ENCODE results near the gene RDH16.
"Not testable (repeated sequence)": the region's sequence is repeated elsewhere in the genome, so short reads cannot be mapped to it uniquely, and the experiment has no call there.

RDH16 gene

DNA sequence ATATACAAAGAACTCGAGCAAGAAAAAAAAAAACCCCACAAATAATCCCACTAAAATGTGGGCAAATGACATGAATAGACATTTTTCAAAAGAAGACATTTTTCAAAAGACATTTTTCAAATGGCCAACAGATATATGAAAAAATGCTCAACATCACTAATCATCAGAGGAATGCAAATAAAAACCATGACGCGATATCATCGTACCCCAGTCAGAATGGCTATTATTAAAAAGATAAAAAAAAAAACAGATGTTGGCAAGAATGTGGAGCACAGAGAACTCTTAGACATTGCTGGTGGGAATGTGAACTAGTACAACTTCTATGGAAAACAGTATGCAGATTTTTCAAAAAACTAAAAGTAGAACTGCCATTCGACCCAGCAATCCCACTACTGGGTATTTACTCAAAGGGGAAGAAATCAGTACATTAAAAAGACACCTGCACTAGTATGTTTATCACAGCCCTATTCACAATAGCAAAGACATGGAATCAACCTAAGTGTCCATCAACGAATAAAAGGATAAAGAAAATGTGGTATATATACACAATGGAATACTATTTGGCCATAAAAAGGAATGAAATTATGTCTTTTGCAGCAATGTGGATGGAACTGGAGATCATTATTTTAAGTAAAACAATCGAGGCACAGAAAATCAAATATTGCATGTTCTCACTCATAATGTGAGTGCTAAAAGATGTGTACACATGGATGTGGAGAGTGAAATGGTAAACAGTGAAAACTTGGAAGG, 32.6 kb upstream of the RDH16 start:
- no peak for DNase-seq (ENCODE audit: low read depth in 2 of 2)

DNA sequence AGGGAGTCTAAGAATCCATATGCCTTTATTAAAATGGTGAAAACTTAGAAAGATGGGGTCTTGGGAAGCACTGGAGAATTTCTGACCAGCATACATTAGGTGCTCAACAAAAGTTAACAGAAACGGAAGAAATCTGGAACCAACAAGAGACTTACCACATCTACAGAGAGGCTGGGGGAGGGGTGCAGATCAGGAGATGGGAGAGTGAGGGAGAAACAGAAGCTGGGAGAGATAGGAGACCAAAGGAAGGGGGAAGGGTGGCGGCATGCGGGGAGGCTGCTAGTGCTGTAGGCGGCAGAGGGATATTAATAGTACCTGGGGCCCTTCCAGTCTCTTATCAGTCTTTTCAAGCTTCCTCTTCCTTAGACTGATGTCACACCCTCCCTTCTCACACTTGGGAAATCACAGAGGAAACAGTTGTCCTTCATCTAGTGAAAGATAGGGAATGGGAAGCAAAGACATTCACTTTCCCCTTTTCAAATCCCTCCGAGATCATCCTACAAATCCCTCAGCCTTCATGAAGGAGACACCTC, 30.9 kb upstream of the RDH16 start:
- DNase-seq (ENCODE audit: low read depth in 2 of 2) = no peak

DNA sequence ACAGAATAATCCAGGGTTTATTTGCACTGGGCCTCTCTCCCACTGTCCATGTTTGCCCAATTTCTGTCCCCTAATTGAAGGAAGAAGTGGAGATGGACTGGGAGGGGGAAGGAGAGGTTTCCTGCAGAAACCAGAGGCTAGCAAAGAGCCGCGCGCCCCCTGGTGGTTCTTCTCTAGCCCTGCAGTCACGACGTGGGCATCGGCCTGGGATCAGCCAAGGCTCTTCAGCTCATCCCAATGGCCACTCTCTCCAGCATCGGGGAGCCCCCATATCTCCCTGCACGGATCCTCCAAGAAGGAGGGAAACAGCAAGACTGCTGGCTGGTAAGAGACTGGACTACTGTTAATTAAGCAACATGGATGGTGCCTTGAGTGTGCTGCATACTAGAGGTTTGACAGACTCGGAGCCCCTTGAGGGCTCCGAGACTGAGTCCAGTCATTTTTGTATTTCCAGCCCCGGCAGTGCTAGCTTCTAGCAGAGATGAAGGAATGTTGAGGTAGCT, 30.2 kb upstream of the RDH16 start:
- DNase-seq (ENCODE audit: low read depth in 2 of 2) = peak; percentile 59 to 71

DNA sequence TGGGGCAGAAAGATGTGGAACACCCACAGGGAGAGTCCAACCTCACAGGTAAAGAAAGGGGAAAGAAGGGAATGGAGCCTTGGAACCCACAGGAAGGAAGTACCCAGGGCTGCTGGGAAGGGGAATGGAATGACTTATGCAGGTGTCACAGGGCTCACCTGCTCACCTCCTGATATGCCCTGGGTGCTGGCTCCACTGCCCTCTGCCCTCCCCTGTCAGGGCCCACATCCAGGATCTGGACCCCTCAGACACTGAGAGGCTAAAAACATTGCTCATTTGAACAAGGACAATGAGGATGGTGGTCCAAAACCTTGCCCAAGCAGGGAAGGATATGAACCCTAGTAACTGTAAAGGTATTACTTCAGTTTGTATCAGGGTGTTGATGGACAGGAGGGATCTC, 29.6 kb upstream of the RDH16 start:
- no peak for DNase-seq (ENCODE audit: low read depth in 2 of 2)

DNA sequence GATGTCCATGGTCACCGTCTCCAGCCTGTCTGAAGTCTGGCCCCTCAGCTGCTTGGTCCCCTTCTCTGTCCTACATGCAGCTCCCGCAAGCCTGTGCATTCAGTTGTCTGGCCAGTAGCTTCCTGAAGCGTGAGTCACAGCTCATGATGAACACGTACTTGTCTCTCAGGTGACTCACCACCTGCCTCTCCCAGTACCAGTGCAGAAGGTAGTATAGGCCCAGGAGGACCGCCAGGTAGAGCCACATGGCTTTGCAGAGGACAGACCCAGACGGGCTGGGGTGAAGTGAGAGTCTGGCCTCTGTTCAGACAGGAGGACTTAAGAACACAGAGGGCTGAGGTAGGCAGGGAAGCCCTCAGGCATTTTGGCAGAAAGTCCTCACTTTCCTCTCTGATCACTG, 28.3 kb upstream of the RDH16 start:
- not testable (repeated sequence) for DNase-seq (ENCODE audit: low read depth in 2 of 2)

DNA sequence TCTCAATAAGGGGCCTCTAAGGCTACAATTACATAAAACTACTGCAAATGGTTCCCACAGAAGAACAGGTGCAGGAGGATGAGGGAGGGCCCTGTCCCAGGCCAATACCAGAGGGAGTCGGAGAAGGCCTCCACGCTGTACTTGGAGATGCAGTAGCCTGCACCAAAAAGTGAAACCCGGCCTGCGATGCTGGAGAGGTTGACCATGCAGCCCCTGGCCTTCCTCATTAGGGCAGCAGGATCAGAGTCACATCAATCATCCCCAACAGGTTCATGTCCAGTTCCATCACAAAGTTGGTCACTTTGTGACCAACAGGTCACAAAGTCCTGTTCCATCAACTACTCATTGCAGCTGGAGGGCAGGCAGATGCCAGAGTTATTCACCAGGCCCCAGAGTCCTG, 26.0 kb upstream of the RDH16 start:
- DNase-seq (ENCODE audit: low read depth in 2 of 2) = no peak

DNA sequence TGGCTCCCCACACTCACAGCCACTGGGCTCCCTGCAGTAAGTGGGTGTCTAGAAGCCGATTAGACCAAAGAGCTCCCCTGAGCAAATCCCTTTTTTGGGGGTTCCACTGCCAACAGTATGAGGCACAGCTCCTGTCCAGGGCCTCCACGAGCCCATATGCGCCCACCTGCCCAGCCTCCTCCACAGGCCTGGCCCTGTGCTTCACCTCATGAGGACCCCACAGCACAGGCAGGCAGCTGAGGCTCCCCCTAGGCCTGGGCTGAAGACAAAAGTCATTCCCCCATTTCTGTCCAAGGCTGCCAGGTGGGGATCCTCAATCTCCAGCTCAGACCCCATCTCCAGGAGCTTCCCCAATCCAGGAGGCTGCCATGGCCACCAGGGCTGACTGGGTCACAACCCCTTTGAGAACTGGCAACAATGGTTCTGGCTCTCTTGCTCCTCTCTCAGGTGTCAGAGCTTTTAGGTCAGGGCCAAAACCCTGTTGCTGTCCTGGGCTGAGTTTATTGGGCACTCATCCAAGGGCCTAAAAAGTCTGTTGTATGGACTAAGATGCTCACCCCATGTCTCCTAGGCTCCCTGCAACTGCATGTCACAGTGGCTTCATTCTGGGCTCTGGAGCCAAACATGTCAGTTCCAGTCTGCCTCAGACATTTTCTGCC, 25.3 kb upstream of the RDH16 start:
- DNase-seq (ENCODE audit: low read depth in 2 of 2) = not testable (repeated sequence)

DNA sequence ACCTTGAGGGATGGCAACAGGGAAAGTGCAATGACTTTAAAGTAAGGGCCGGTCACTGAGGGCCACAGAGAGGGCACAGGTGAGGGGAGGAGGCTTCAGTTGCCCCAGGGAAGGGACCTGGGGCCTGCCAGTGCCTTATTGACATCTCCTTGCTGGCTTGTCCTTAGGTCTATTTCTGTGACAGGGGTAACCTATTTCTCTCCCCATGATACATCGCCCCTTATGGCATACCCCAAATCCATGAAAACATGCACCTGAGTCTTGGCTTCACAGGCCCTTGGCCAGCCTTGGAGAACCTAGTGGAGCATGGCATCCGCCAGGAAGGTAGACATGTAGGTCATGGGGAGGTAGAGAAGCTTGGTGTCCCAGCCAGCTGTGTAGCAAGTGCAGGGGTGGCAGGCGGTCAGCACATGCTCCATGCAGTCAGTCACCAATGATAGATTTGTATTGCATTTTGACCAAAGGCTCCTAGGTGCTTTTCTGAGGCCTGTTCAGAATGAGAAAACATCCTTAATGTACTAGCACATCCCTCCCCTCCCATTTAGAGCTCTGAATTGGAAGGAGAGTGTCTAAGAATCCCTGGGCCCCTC, 23.6 kb upstream of the RDH16 start:
- no peak for DNase-seq (ENCODE audit: low read depth in 2 of 2)

DNA sequence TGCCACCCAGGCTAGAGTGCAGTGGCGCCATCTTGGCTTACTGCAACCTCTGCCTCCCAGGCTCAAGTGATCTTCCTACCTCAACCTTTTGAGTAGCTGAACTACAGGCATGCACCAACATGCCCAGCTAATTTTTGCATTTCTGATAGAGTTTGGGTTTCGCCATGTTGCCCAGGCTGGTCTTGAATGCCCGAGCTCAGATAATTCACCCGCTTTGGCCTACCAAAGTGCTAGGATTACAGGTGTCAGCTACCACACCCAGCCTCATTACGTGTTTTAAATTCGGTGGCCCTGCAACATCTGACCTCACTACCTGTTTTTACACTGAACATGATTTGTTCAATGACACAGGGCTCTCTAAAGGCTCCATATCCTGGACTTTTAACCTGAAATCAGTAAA, 22.9 kb upstream of the RDH16 start:
- DNase-seq (ENCODE audit: low read depth in 2 of 2) = no peak

DNA sequence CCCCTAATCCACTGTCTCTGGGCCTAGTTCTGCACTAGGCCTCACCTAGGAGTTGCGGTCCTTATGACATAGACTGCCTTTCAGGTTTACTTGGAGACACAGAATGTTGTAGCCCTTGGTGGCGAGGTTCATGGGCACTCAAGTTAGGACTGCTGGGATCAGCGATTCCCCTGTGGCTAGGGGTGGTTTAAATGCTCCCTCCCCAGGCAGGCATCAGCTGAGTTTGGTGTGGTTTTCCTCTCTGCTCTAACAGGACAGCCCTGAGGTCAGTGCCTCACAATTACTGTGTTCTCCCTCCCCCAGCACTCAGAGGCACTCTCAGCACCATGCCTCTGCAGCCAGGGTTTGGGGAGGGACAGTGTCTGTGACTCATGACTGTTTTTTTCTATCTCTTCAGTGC, 22.2 kb upstream of the RDH16 start:
- no peak for DNase-seq (ENCODE audit: low read depth in 2 of 2)

DNA sequence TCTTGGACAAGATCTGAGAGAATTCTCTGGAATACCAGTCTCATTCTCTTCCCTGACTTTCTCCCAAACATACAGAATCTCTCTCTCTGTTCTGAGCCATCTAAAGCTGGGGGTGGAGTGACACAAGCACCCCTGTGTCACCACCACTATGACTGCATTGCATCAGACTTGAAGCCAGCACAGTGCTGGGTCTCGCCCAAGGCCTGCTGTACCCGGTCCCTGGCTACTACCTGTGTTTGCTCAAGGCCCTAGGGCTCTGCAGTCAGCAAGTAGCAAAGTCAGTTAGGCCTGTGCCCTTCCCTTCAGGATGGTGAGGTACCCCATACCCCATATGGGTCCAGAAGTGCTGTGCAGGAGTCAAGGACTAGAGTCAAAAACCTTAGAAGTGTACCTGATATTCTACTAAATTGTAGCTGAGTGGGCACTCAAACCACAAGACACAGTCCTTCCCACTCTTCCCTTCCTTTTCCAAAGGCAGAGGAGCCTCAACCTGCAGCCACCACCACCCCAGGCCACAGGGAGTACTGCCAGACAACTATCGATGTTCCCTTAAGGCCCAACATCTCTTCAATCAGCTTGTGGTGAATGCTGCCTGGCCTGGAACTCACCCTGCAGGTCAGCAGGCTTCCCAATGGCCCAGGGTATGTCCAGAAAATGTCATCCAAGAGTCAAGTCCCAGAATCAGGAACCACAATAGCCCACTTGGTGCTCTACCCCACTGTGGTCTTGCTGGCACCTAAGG, 21.2 kb upstream of the RDH16 start:
- no peak for DNase-seq (ENCODE audit: low read depth in 2 of 2)

DNA sequence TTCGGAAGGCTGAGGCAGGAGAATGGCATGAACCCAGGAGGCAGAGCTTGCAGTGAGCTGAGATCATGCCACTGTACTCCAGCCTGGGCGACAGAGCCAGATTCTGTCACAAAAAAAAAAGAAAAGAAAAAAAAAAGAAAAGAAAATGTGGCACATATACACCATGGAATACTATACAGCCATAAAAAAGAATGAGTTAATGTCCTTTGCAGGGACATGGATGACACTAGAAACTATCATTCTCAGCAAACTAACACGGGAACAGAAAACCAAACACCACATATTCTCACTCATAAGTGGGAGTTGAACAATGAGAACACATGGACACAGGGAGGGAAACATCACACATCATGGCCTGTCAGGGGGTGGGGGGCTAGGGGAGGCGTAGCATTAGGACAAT, 20.0 kb upstream of the RDH16 start:
- DNase-seq (ENCODE audit: low read depth in 2 of 2) = not testable (repeated sequence)

DNA sequence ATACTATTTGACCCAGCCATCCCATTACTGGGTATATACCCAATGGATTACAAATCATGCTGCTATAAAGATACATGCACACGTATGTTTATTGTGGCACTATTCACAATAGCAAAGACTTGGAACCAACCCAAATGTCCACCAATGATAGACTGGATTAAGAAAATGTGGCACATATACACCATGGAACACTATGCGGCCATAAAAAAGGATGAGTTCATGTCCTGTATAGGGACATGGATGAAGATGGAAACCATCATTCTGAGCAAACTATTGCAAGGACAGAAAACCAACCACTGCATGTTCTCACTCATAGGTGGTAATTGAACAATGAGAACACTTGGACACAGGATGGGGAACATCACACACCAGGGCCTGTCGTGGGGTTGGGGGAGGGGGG, 16.8 kb upstream of the RDH16 start:
- DNase-seq (ENCODE audit: low read depth in 2 of 2) = not testable (repeated sequence)

DNA sequence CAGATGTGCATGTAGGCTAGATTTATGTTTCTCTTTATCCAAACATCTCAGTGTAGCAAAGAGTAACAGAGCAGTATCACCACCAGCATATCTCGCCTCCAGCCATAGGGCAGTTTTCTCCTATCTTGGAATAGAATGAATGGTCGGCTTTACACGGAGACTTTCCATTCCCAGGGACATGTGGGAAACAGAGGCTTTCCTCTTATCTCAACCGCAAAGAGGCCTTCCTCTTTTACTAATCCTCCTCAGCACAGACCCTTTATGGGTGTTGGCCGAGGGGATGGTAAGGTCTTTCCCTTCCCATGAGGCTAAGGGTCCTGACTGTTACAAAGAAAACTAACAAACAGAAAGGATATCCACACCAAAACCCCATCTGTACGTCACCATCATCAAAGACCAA, 11.5 kb upstream of the RDH16 start:
- not testable (repeated sequence) for DNase-seq (ENCODE audit: low read depth in 2 of 2)

DNA sequence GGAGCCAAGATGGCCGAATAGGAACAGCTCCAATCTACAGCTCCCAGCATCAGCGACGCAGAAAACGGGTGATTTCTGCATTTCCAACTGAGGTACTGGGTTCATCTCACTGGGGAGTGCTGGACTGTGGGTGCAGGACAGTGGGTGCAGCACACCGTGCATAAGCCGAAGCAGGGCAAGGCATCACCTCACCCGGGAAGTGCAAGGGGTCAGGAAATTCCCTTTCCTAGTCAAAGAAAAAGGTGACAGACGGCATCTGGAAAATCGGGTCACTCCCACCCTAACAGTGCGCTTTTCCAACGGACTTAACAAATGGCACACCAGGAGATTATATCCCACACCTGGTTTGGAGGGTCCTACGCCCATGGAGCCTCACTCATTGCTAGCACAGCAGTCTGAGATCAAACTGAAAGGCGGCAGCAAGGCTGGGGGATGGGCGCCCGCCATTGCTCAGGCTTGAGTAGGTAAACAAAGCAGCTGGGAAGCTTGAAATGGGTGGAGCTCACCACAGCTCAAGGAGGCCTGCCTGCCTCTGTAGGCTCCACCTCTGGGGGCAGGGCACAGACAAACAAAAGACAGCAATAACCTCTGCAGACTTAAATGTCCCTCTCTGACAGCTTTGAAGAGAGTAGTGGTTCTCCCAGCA, 8.7 kb upstream of the RDH16 start:
- DNase-seq (ENCODE audit: low read depth in 2 of 2) = not testable (repeated sequence)

DNA sequence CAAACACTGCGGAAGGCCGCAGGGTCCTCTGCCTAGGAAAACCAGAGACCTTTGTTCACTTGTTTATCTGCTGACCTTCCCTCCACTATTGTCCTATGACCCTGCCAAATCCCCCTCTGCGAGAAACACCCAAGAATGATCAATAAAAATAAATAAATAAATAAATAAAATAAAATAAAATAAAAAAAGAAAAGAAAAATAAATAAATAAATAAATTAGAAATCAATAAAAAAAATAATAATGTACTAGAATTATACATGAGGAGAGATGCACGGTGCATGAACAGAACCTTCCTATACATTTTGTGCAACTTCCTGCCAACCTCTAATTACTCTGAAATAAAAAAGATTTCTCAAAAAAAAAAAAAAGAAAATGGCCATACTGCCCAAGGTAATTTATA, 7.7 kb upstream of the RDH16 start:
- not testable (repeated sequence) for DNase-seq (ENCODE audit: low read depth in 2 of 2)

DNA sequence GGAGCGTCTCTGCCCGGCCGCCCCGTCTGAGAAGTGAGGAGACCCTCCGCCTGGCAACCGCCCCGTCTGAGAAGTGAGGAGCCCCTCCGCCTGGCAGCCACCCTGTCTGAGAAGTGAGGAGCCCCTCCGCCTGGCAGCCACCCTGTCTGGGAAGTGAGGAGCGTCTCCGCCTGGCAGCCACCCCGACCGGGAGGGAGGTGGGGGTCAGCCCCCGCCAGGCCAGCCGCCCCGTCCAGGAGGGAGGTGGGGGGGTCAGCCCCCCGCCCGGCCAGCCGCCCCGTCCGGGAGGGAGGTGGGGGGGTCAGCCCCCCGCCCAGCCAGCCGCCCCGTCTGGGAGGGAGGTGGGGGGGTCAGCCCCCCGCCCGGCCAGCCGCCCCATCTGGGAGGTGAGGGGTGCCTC, 6.1 kb upstream of the RDH16 start:
- not testable (repeated sequence) for DNase-seq (ENCODE audit: low read depth in 2 of 2)

DNA sequence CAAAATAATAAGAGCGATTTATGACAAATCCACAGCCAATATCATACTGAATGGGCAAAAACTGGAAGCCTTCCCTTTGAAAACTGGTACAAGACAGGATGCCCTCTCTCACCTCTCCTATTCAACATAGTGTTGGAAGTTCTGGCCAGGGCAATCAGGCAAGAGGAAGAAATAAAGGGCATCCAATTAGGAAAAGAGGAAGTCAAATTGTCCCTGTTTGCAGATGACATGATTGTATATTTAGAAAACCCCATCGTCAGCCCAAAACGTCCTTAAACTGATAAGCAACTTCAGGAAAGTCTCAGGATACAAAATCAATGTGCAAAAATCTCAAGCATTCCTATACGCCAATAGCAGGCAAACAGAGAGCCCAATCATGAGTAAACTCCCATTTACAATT, 4.8 kb upstream of the RDH16 start:
- DNase-seq (ENCODE audit: low read depth in 2 of 2) = not testable (repeated sequence)

DNA sequence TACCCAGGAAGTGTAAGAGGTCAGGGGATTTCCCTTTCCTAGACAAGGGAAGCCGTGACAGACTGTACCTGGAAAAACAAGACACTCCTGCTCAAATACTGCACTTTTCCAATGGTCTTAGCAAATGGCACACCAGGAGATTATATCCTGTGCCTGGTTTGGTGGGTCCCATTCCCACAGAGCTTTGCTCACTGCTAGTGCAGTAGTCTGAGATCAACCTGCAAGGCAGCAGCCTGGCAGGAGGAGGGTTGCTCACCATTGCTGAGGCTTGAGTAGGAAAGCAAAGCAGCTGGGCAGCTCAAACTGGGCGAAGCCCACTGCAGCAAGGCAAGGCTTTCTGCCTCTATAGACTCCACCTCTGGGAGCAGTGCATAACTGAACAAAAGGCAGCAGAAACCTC, 1.0 kb upstream of the RDH16 start:
- DNase-seq (ENCODE audit: low read depth in 2 of 2) = no peak

DNA sequence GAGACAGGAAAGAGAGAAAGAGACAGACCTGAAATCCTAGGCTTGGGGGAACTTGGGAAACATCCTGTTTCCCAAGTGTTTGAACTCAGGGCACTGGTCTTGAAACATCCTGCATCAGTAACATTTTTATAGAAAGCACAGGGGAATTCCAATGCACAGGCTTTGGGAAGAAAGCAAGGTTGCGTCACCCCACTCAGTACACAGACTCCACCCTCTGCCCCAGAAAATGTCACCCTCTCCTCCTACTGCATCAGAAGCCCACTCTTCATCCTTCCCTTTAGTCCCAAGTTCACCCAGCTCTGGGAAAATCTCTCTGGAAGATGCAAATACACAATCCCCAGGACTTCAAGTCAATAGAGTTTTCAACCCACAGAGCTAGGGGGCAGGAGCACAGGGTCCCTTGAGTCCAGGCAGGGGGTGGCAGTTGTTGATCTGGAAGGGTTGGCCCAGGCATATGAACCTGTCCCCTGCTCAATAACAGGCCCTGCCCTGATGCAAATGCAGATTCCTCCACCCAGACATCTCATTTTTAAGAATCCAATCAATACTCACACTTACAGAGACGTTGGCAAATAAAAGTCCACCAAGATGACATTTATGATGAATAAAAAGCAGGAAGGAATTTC, 1.7 kb downstream of the RDH16 start:
- DNase-seq (ENCODE audit: low read depth in 2 of 2) = no peak

DNA sequence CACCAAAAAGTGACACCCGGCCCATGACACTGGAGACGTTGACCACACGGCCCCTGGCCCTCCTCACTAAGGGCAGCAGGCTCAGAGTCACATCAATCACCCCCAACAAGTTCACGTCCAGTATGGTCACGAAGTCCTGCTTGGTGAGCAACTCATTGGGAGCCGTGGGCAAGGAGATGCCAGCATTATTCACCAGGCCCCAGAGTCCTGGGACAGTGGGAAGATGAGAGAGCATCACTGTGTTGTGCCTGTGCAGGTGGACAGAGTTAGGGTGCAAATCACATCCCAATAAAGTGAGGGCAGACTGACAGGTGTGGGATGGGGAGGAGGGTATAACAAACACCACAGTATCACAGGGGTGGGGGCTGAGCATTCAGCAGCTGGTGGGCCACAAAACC, 2.5 kb downstream of the RDH16 start:
- no peak for DNase-seq (ENCODE audit: low read depth in 2 of 2)

All from stimulated activated CD4-positive, alpha-beta T cell treated with anti-CD3 and anti-CD28 coated beads, Interleukin-15, amount 100 ng/mL, for 48 hours (primary cell).